Raji (cell line): Measurements from ENCODE around the gene NOS1AP.

Experiments used
- POLR2A ChIP-seq: IDR thresholded peaks from 2 replicates; pipeline ENCODE4 v1.6.1; 2011; ENCODE audit warnings: low read depth, low read length, control low read depth; ENCODE audit not compliant: insufficient read depth

NOS1AP gene

GRCh38 chr1:162077648-162078299, 8.3 kb downstream of the NOS1AP start:
- no peak for TF ChIP-seq POLR2A

- TF ChIP-seq POLR2A = no peak
Measured at GRCh38 chr1:162079030-162079429, 9.5 kb downstream of the NOS1AP start.

GRCh38 chr1:162080472-162081015, 11.1 kb downstream of the NOS1AP start:
- no peak for TF ChIP-seq POLR2A

- TF ChIP-seq POLR2A = no peak
Measured at GRCh38 chr1:162081316-162081715, 11.8 kb downstream of the NOS1AP start.

- no peak for TF ChIP-seq POLR2A
Measured at GRCh38 chr1:162083273-162083672, 13.8 kb downstream of the NOS1AP start.

GRCh38 chr1:162085991-162086390, 16.5 kb downstream of the NOS1AP start:
- TF ChIP-seq POLR2A = no peak

GRCh38 chr1:162087111-162087510, 17.6 kb downstream of the NOS1AP start:
- no peak for TF ChIP-seq POLR2A

GRCh38 chr1:162087574-162087973, 18.1 kb downstream of the NOS1AP start:
- no peak for TF ChIP-seq POLR2A

- no peak for TF ChIP-seq POLR2A
Measured at GRCh38 chr1:162088281-162088969, 18.9 kb downstream of the NOS1AP start.

GRCh38 chr1:162089748-162090147, 20.3 kb downstream of the NOS1AP start:
- no peak for TF ChIP-seq POLR2A

GRCh38 chr1:162090378-162090777, 20.9 kb downstream of the NOS1AP start:
- no peak for TF ChIP-seq POLR2A

- TF ChIP-seq POLR2A = no peak
Measured at GRCh38 chr1:162091681-162092524, 22.4 kb downstream of the NOS1AP start.

- no peak for TF ChIP-seq POLR2A
Measured at GRCh38 chr1:162093095-162093494, 23.6 kb downstream of the NOS1AP start.

- no peak for TF ChIP-seq POLR2A
Measured at GRCh38 chr1:162094271-162094670, 24.8 kb downstream of the NOS1AP start.

GRCh38 chr1:162094723-162095122, 25.2 kb downstream of the NOS1AP start:
- no peak for TF ChIP-seq POLR2A
